ENCODE measurements around the gene POU4F2. TPM values are rescaled to one million over a fixed set of nuclear protein-coding genes. Genes with fewer than 3 reads are reported as not detected.

POU4F2 gene
- total RNA-seq, 1 donor from 2014 or later, result not detected

GRCh38 chr4:146634825-146635224 is 3.9 kb upstream of the POU4F2 start:
- H3K9me3 ChIP-seq, result no peaks in the 10 kb centered on the region
- ATAC-seq (no peak), DNase-seq (no peak)
- H3K4me3 ChIP-seq, result no peak overlapping the region
- H3K27ac ChIP-seq, result no peak overlapping the region
- H3K36me3 ChIP-seq, result no peaks in the 10 kb centered on the region
- H3K4me1 ChIP-seq, result peaks cover 10% of the 10 kb centered on the region
- no peak for TF ChIP-seq CTCF (IDR thresholded peaks at IDR 0.05)
- peaks cover 84% of the 10 kb centered on the region for H3K27me3 ChIP-seq (ENCODE audit: low read depth)
- intact Hi-C loops (cut with DNase I), result no loop called here

- Histone ChIP-seq H3K36me3 (no peaks in the 10 kb centered on the region), H3K27me3 (ENCODE audit: low read depth) (peaks cover 94% of the 10 kb centered on the region), H3K4me1 (peaks cover 10% of the 10 kb centered on the region), H3K9me3 (no peaks in the 10 kb centered on the region), H3K27ac (no peak overlapping the region), H3K4me3 (no peak overlapping the region)
- no peak for TF ChIP-seq CTCF (IDR thresholded peaks at IDR 0.05)
- DNase-seq, result peak; percentile 36
- intact Hi-C loops (cut with DNase I), result no loop called here
- ATAC-seq, result no peak
Measured at GRCh38 chr4:146637621-146638332, 916 bp upstream of the POU4F2 start.

GRCh38 chr4:146638333-146638785 is 334 bp upstream of the POU4F2 start:
- no peak overlapping the region for H3K27ac ChIP-seq
- H3K9me3 ChIP-seq, result no peaks in the 10 kb centered on the region
- H3K4me1 ChIP-seq, result peaks cover 10% of the 10 kb centered on the region
- H3K27me3 ChIP-seq (ENCODE audit: low read depth), result peaks cover 89% of the 10 kb centered on the region
- no peak for TF ChIP-seq CTCF (IDR thresholded peaks at IDR 0.05)
- no peak overlapping the region for H3K4me3 ChIP-seq
- H3K36me3 ChIP-seq, result no peaks in the 10 kb centered on the region
- intact Hi-C loops (cut with DNase I), result no loop called here
- ATAC-seq (no peak), DNase-seq (no peak)

GRCh38 chr4:146639506-146639932 is 826 bp downstream of the POU4F2 start:
- H3K4me1 ChIP-seq, result peaks cover 10% of the 10 kb centered on the region
- DNase-seq (no peak), ATAC-seq (no peak)
- no peaks in the 10 kb centered on the region for H3K36me3 ChIP-seq
- H3K9me3 ChIP-seq, result no peaks in the 10 kb centered on the region
- H3K4me3 ChIP-seq, result no peak overlapping the region
- H3K27me3 ChIP-seq (ENCODE audit: low read depth), result peaks cover 82% of the 10 kb centered on the region
- H3K27ac ChIP-seq, result no peak overlapping the region
- no peak for TF ChIP-seq CTCF (IDR thresholded peaks at IDR 0.05)
- intact Hi-C loops (cut with DNase I), result no loop called here

- Histone ChIP-seq H3K9me3 (no peaks in the 10 kb centered on the region), H3K27ac (no peak overlapping the region), H3K4me3 (no peak overlapping the region), H3K27me3 (ENCODE audit: low read depth) (peaks cover 82% of the 10 kb centered on the region), H3K4me1 (peaks cover 10% of the 10 kb centered on the region), H3K36me3 (no peaks in the 10 kb centered on the region)
- no peak for ATAC-seq
- intact Hi-C loops (cut with DNase I), result no loop called here
- TF ChIP-seq CTCF (IDR thresholded peaks at IDR 0.05), result no peak
- DNase-seq, result no peak
Measured at GRCh38 chr4:146640021-146640464, 1.4 kb downstream of the POU4F2 start.
